PC-3 (cell line): Measurements from ENCODE around the gene APOF. TPM values are rescaled to one million over a fixed set of nuclear protein-coding genes. Genes with fewer than 3 reads are reported as not detected.

Experiments used
- ATAC-seq: fragments of 200-7000 bp; cut with Tn5 transposase; 2 replicates; pipeline ENCODE4 v1.9.1; 2020; ENCODE audit warnings: mild to moderate bottlenecking, moderate library complexity
- Bru-seq: library from RNA; stranded (reverse); fragments of 400-500 nt; gene quantifications from one replicate; lab custom pipeline; 2021; lab: Mats Ljungman, UMichigan
- BruChase-seq, 2 experiments: library from RNA; stranded (reverse); fragments of 400-500 nt; gene quantifications; one replicate each; lab custom pipeline; 2021; lab: Mats Ljungman, UMichigan
- BruUV-seq: library from RNA; stranded (reverse); fragments of 400-500 nt; replicated peaks from 2 replicates; lab custom pipeline; 2021; lab: Mats Ljungman, UMichigan
- CTCF ChIA-PET: fragments of 300-600 bp; sonication (Branson Sonifier 250); formaldehyde crosslinking; loops from one replicate; lab custom pipeline; 2022; ENCODE audit warnings: antibody characterized with exemption; lab: Charles Lee
- POLR2A ChIA-PET: fragments of 300-600 bp; sonication (Branson Sonifier 250); formaldehyde crosslinking; loops from one replicate; lab custom pipeline; 2022; ENCODE audit warnings: antibody characterized with exemption; ENCODE audit not compliant: unreplicated experiment; lab: Charles Lee
- DNase-seq: peaks from one replicate; pipeline ENCODE4 v3.0.0-alpha.2; 2015
- H2AFZ ChIP-seq: fragments of 300-600 bp; sonication (generic); 2 replicates; pipeline ENCODE4 v1.6.0; 2016; ENCODE audit warnings: antibody characterized with exemption, low read length
- H3F3A ChIP-seq: fragments of 300-600 bp; sonication (generic); one replicate; pipeline ENCODE4 v1.6.0; 2017; ENCODE audit warnings: antibody characterized with exemption, low read length, control low read depth, mild to moderate bottlenecking; ENCODE audit not compliant: unreplicated experiment
- H3K27ac ChIP-seq: fragments of 300-600 bp; sonication (generic); 2 replicates; pipeline ENCODE4 v1.5.1; 2016; ENCODE audit warnings: mild to moderate bottlenecking, low read length
- H3K27me3 ChIP-seq: fragments of 300-600 bp; sonication (generic); 2 replicates; pipeline ENCODE4 v1.6.1; 2016; ENCODE audit warnings: low read length, mixed read lengths
- H3K36me3 ChIP-seq: fragments of 300-600 bp; sonication (generic); 2 replicates; pipeline ENCODE4 v1.6.1; 2016; ENCODE audit warnings: low read depth, mixed run types, low read length, mixed read lengths
- H3K4me1 ChIP-seq: fragments of 300-600 bp; sonication (generic); 2 replicates; pipeline ENCODE4 v1.5.1; 2016; ENCODE audit warnings: low read length; ENCODE audit not compliant: insufficient read depth
- H3K4me2 ChIP-seq: fragments of 300-600 bp; sonication (generic); 2 replicates; pipeline ENCODE4 v1.6.0; 2016; ENCODE audit warnings: low read length
- H3K4me3 ChIP-seq: fragments of 300-600 bp; sonication (generic); 2 replicates; pipeline ENCODE4 v1.5.1; 2016; ENCODE audit warnings: mild to moderate bottlenecking, low read length, mixed read lengths
- H3K79me2 ChIP-seq: fragments of 300-600 bp; sonication (generic); 2 replicates; pipeline ENCODE4 v1.6.1; 2017; ENCODE audit warnings: low read length, mixed read lengths
- H3K9ac ChIP-seq: fragments of 300-600 bp; sonication (generic); 2 replicates; pipeline ENCODE4 v1.6.0; 2016; ENCODE audit warnings: mild to moderate bottlenecking, low read length
- H3K9me2 ChIP-seq: fragments of 300-600 bp; sonication (generic); replicated peaks from 2 replicates; pipeline ENCODE4 v1.6.1; 2016; ENCODE audit warnings: mixed run types, low read length, mixed read lengths
- H3K9me3 ChIP-seq: fragments of 300-600 bp; sonication (generic); 2 replicates; pipeline ENCODE4 v1.6.1; 2016; ENCODE audit warnings: low read length, mixed read lengths
- H4K20me1 ChIP-seq: fragments of 300-600 bp; sonication (generic); 2 replicates; pipeline ENCODE4 v1.6.1; 2016; ENCODE audit warnings: low read length, mixed read lengths
- CTCF ChIP-seq: fragments of 300-600 bp; sonication (generic); conservative IDR thresholded peaks from 2 replicates; pipeline ENCODE4 v1.5.1; 2017; ENCODE audit warnings: antibody characterized with exemption, low read depth, mild to moderate bottlenecking, low read length
- EZH2 ChIP-seq: fragments of 300-600 bp; sonication (generic); IDR thresholded peaks from one replicate; pipeline ENCODE4 v1.6.1; 2017; ENCODE audit warnings: antibody characterized with exemption, mild to moderate bottlenecking, low read length; ENCODE audit not compliant: unreplicated experiment
- EZH2phosphoT487 ChIP-seq: fragments of 300-600 bp; sonication (generic); IDR thresholded peaks from 2 replicates; pipeline ENCODE4 v1.6.1; 2018; ENCODE audit warnings: mild to moderate bottlenecking, antibody characterized with exemption, low read length, borderline replicate concordance
- intact Hi-C: fragments of 100-400 bp; cut with micrococcal nuclease; formaldehyde crosslinking; loops from 2 replicates; pipeline ENCODE4 v1.9.0; 2023
- long read RNA-seq: library from polyadenylated mRNA; unstranded; transcript quantifications from one replicate; pipeline ENCODE4 v2.0.0, GENCODE V29; 2021; ENCODE audit not compliant: unreplicated experiment
- total RNA-seq: library from RNA; depleted of rRNA; stranded (reverse); fragments of >200 nt; gene quantifications from 2 replicates; pipeline ENCODE4 v1.2.3, GENCODE V29; 2014; rRNA removed

Gene APOF
- total RNA-seq (not detected in 2 replicates), Bru-seq, nascent RNA (percentile 16 among the genes with signal in this experiment), BruChase-seq, experiment 1, labeled RNA remaining after a 6-hour chase (not detected), BruChase-seq, experiment 2, labeled RNA remaining after a 2-hour chase (percentile 10 among the genes with signal in this experiment)
- long read RNA-seq: 0 reads

GRCh38 chr12:56362130-56363059, at the start of gene APOF:
Gene APOF, minus strand, starts transcription at chr12:56362857. Its CDS starts 112 bp downstream, at chr12:56362745.
- Histone ChIP-seq H3K79me2 (peaks cover 25% of the 10 kb centered on the region), H3K9me2 (no peaks in the 10 kb centered on the region), H3K4me3 (no peak within 1 kb of the TSS), H3K4me1 (peaks cover 14% of the 10 kb centered on the region), H2AFZ (no peak within 1 kb of the TSS), H3K9ac (no peak within 1 kb of the TSS), H3K27me3 (no peaks in the 10 kb centered on the region), H3K36me3 (no peaks in the 10 kb centered on the region), H3K9me3 (no peaks in the 10 kb centered on the region), H3K4me2 (no peak within 1 kb of the TSS), H3F3A (no peaks in the 10 kb centered on the region), H3K27ac (no peak within 1 kb of the TSS), H4K20me1 (no peaks in the 10 kb centered on the region)
- no peak for ATAC-seq
- ChIA-PET POLR2A (no interaction called here), CTCF (no interaction called here)
- TF ChIP-seq EZH2phosphoT487 (no peak), CTCF (no peak), EZH2 (no peak)
- no peak for DNase-seq
- no TSS peak for BruUV-seq
- intact Hi-C loops: loop anchor here (5.0 kb wide), 1 partner anchor 45 kb away; the partner anchor contains the start of gene CNPY2

GRCh38 chr12:56411781-56412639, 49.4 kb upstream of the APOF start:
- Histone ChIP-seq H2AFZ (no peak overlapping the region), H4K20me1 (no peaks in the 10 kb centered on the region), H3K9me2 (no peaks in the 10 kb centered on the region), H3K4me2 (no peak overlapping the region), H3K9ac (no peak overlapping the region), H3K36me3 (peaks cover 2% of the 10 kb centered on the region; the same call in 1 of the 2 replicates), H3K27ac (no peak overlapping the region), H3K9me3 (no peaks in the 10 kb centered on the region), H3F3A (no peaks in the 10 kb centered on the region), H3K4me1 (no peaks in the 10 kb centered on the region), H3K27me3 (no peaks in the 10 kb centered on the region), H3K79me2 (no peaks in the 10 kb centered on the region), H3K4me3 (no peak overlapping the region)
- CTCF ChIA-PET: interaction anchor here (0.7 kb wide), 1 partner anchor 447 kb away, joined by 3 read pairs; no protein-coding TSS in a partner anchor
- intact Hi-C loops: no loop called here
- no TSS peak for BruUV-seq
- ATAC-seq (no peak), DNase-seq (no peak)
- no peak for TF ChIP-seq EZH2
- no peak for TF ChIP-seq EZH2phosphoT487
- TF ChIP-seq CTCF: no peak
- POLR2A ChIA-PET: no interaction called here
